ENCODE measurements around the gene LGALS9C.
"Not testable (repeated sequence)": the region's sequence is repeated elsewhere in the genome, so short reads cannot be mapped to it uniquely, and the experiment has no call there.

The LGALS9C gene

GRCh38 chr17:18478977-18479595, 2.5 kb downstream of the LGALS9C start:
- not testable (repeated sequence) for DNase-seq (ENCODE audit: low spot score)

GRCh38 chr17:18481775-18482174, 5.2 kb downstream of the LGALS9C start:
- not testable (repeated sequence) for DNase-seq (ENCODE audit: low spot score)

- DNase-seq (ENCODE audit: low spot score) = not testable (repeated sequence)
Observed at GRCh38 chr17:18485936-18486464, 9.4 kb downstream of the LGALS9C start.

- DNase-seq (ENCODE audit: low spot score) = not testable (repeated sequence)
Observed at GRCh38 chr17:18487633-18488032, 11.0 kb downstream of the LGALS9C start.

GRCh38 chr17:18488622-18489021, 12.0 kb downstream of the LGALS9C start:
- DNase-seq (ENCODE audit: low spot score) = not testable (repeated sequence)

- DNase-seq (ENCODE audit: low spot score) = not testable (repeated sequence)
Observed at GRCh38 chr17:18490016-18490415, 13.4 kb downstream of the LGALS9C start.

- DNase-seq (ENCODE audit: low spot score) = not testable (repeated sequence)
Observed at GRCh38 chr17:18492712-18493480, 16.3 kb downstream of the LGALS9C start.

GRCh38 chr17:18494250-18494768, 17.7 kb downstream of the LGALS9C start:
- not testable (repeated sequence) for DNase-seq (ENCODE audit: low spot score)

GRCh38 chr17:18497044-18497443, 20.5 kb downstream of the LGALS9C start:
- not testable (repeated sequence) for DNase-seq (ENCODE audit: low spot score)

- not testable (repeated sequence) for DNase-seq (ENCODE audit: low spot score)
Observed at GRCh38 chr17:18499100-18499499, 22.5 kb downstream of the LGALS9C start.

- not testable (repeated sequence) for DNase-seq (ENCODE audit: low spot score)
Observed at GRCh38 chr17:18499756-18500155, 23.2 kb downstream of the LGALS9C start.

- DNase-seq (ENCODE audit: low spot score) = not testable (repeated sequence)
Observed at GRCh38 chr17:18500281-18500680, 23.7 kb downstream of the LGALS9C start.

GRCh38 chr17:18500816-18501215, 24.2 kb downstream of the LGALS9C start:
- not testable (repeated sequence) for DNase-seq (ENCODE audit: low spot score)

GRCh38 chr17:18503221-18503620, 26.6 kb downstream of the LGALS9C start:
- not testable (repeated sequence) for DNase-seq (ENCODE audit: low spot score)

GRCh38 chr17:18507729-18508128, 31.1 kb downstream of the LGALS9C start:
- not testable (repeated sequence) for DNase-seq (ENCODE audit: low spot score)

- not testable (repeated sequence) for DNase-seq (ENCODE audit: low spot score)
Observed at GRCh38 chr17:18508667-18509066, 32.1 kb downstream of the LGALS9C start.

GRCh38 chr17:18521100-18521499, 44.5 kb downstream of the LGALS9C start:
- DNase-seq (ENCODE audit: low spot score) = not testable (repeated sequence)

- DNase-seq (ENCODE audit: low spot score) = not testable (repeated sequence)
Observed at GRCh38 chr17:18525015-18525414, 48.4 kb downstream of the LGALS9C start.

- DNase-seq (ENCODE audit: low spot score) = not testable (repeated sequence)
Observed at GRCh38 chr17:18526168-18526800, 49.7 kb downstream of the LGALS9C start.

- not testable (repeated sequence) for DNase-seq (ENCODE audit: low spot score)
Observed at GRCh38 chr17:18527354-18527753, 50.8 kb downstream of the LGALS9C start.

GRCh38 chr17:18528435-18528834, 51.8 kb downstream of the LGALS9C start:
- not testable (repeated sequence) for DNase-seq (ENCODE audit: low spot score)

GRCh38 chr17:18528899-18529500, 52.4 kb downstream of the LGALS9C start:
- not testable (repeated sequence) for DNase-seq (ENCODE audit: low spot score)

Data from COLO829 (cell line).